Hepatocyte (in vitro differentiated cells): Measurements from ENCODE around the gene ABTB1. TPM values are rescaled to one million over a fixed set of nuclear protein-coding genes. Genes with fewer than 3 reads are reported as not detected.
"Not testable (repeated sequence)": the region's sequence is repeated elsewhere in the genome, so short reads cannot be mapped to it uniquely, and the experiment has no call there.

Source experiments
- DNase-seq: peaks from one replicate; pipeline ENCODE4 v3.0.0-alpha.2; 2016; ENCODE audit warnings: low spot score
- H2AFZ ChIP-seq: fragments of 200-600 bp; sonication (generic); 2 replicates; pipeline ENCODE4 v1.6.0; 2016; ENCODE audit warnings: antibody characterized with exemption, mild to moderate bottlenecking
- H3K27ac ChIP-seq: fragments of 200-600 bp; sonication (generic); 2 replicates; pipeline ENCODE4 v1.5.1; 2016; ENCODE audit warnings: mild to moderate bottlenecking
- H3K27me3 ChIP-seq: fragments of 200-600 bp; sonication (generic); 2 replicates; pipeline ENCODE4 v1.6.1; 2016
- H3K36me3 ChIP-seq: fragments of 200-600 bp; sonication (generic); replicated peaks from 2 replicates; pipeline ENCODE4 v1.5.1; 2016; ENCODE audit warnings: low read depth; ENCODE audit not compliant: insufficient read depth
- H3K4me1 ChIP-seq: fragments of 200-600 bp; sonication (generic); 2 replicates; pipeline ENCODE4 v1.5.1; 2016; ENCODE audit warnings: mild to moderate bottlenecking, moderate library complexity; ENCODE audit not compliant: insufficient read depth
- H3K4me2 ChIP-seq: fragments of 200-600 bp; sonication (generic); 2 replicates; pipeline ENCODE4 v1.6.0; 2016
- H3K4me3 ChIP-seq: fragments of 200-600 bp; sonication (generic); 2 replicates; pipeline ENCODE4 v1.5.1; 2016; ENCODE audit warnings: mild to moderate bottlenecking
- H3K79me2 ChIP-seq: fragments of 200-600 bp; sonication (generic); 2 replicates; pipeline ENCODE4 v1.6.0; 2017; ENCODE audit warnings: mild to moderate bottlenecking
- H3K9me2 ChIP-seq: fragments of 200-600 bp; sonication (generic); replicated peaks from 2 replicates; pipeline ENCODE4 v1.6.0; 2017; ENCODE audit warnings: mild to moderate bottlenecking; ENCODE audit not compliant: insufficient read depth
- H3K9me3 ChIP-seq: fragments of 200-600 bp; sonication (generic); 2 replicates; pipeline ENCODE4 v1.5.1; 2016; ENCODE audit warnings: low read depth, mild to moderate bottlenecking
- H4K20me1 ChIP-seq: fragments of 200-600 bp; sonication (generic); 2 replicates; pipeline ENCODE4 v1.6.0; 2016; ENCODE audit warnings: mild to moderate bottlenecking; ENCODE audit not compliant: insufficient read depth, poor library complexity, severe bottlenecking
- EZH2 ChIP-seq: fragments of 200-600 bp; sonication (generic); IDR thresholded peaks from 2 replicates; pipeline ENCODE4 v1.6.1; 2016; ENCODE audit warnings: antibody characterized with exemption, mild to moderate bottlenecking, borderline replicate concordance
- EZH2phosphoT487 ChIP-seq: fragments of 200-600 bp; sonication (generic); IDR thresholded peaks from one replicate; pipeline ENCODE4 v1.6.1; 2018; ENCODE audit warnings: antibody characterized with exemption, mild to moderate bottlenecking, low read depth, moderate library complexity; ENCODE audit not compliant: unreplicated experiment, severe bottlenecking
- WGBS: methylation state at CpG from one replicate; pipeline ENCODE4 v1.1.6; 2016; ENCODE audit warnings: low lambda C conversion rate; ENCODE audit errors: missing lambda C conversion rate; 5-methylcytosine and 5-hydroxymethylcytosine counted together
- polyA plus RNA-seq: library from polyadenylated mRNA; unstranded; fragments of >200 nt; fragmentation: Nextera tagmentation; extraction: Ambion mirVana; gene quantifications from 2 replicates; pipeline ENCODE4 v1.2.1, GENCODE V29; 2016
- total RNA-seq: library from RNA; depleted of rRNA; stranded (reverse); fragments of >200 nt; gene quantifications from 2 replicates; pipeline ENCODE4 v1.2.3, GENCODE V29; 2014
- TF ChIP-seq, protein P1 (sequence below): fragments of 200-600 bp; sonication (generic); IDR thresholded peaks from 2 replicates; pipeline ENCODE4 v1.5.1; 2016; ENCODE audit warnings: antibody characterized with exemption, mild to moderate bottlenecking; ENCODE audit not compliant: poor library complexity

ABTB1 gene
- total and polyA plus RNA-seq, 2 experiments from 2014 or later = 4.7 to 13.8 TPM

DNA sequence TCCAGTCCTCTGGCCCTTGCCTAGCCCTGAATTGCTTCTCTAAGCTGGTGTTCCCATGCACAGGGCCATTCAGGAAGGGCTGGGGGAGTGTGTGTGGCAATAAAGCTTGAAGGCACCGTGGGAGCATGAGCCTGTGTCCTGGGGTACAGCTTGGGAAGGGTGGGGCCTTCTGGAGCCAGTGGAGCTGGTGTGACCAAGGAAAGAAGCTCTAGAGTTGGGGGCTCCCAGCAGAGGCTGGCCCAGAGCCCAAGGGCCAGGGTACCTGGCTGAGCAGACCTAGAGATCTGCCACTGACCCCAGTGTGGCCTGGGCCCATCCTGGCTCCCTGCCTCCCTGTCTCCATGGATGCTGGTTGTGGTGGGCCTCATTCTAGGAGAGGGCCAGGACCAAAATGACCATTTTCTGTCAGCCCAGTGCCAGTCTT is 8.1 kb downstream of the ABTB1 start:
- Histone ChIP-seq H3K4me3 (no peak overlapping the region), H4K20me1 (no peaks in the 10 kb centered on the region), H3K27me3 (no peaks in the 10 kb centered on the region), H3K9me3 (no peaks in the 10 kb centered on the region), H3K4me2 (no peak overlapping the region), H3K9me2 (no peaks in the 10 kb centered on the region), H3K36me3 (no peaks in the 10 kb centered on the region), H3K4me1 (no peaks in the 10 kb centered on the region), H3K79me2 (no peaks in the 10 kb centered on the region), H3K27ac (no peak overlapping the region), H2AFZ (no peak overlapping the region)
- TF ChIP-seq EZH2phosphoT487 (no peak), EZH2 (no peak)
- TF ChIP-seq, protein P1, sequence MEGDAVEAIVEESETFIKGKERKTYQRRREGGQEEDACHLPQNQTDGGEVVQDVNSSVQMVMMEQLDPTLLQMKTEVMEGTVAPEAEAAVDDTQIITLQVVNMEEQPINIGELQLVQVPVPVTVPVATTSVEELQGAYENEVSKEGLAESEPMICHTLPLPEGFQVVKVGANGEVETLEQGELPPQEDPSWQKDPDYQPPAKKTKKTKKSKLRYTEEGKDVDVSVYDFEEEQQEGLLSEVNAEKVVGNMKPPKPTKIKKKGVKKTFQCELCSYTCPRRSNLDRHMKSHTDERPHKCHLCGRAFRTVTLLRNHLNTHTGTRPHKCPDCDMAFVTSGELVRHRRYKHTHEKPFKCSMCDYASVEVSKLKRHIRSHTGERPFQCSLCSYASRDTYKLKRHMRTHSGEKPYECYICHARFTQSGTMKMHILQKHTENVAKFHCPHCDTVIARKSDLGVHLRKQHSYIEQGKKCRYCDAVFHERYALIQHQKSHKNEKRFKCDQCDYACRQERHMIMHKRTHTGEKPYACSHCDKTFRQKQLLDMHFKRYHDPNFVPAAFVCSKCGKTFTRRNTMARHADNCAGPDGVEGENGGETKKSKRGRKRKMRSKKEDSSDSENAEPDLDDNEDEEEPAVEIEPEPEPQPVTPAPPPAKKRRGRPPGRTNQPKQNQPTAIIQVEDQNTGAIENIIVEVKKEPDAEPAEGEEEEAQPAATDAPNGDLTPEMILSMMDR = no peak
- DNase-seq = no peak
- WGBS = 100% methylated on average over 1 of the region's 1 CpG

DNA sequence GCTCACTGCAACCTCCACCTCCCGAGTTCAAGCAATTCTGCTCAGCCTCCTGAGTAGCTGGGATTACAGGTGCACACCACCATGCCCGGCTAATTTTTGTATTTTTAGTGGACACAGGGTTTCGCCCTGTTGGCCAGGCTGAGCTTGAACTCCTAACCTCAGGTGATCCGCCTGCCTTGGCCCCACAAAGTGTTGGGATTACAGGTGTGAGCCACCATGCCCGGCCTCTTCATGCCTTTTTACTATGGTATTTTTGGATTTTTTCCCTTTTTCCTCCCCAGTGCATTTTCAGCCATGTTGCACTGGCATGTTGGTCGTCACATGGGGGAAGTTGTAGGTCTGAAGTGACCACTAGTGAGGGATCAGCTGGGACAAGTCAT is 9.4 kb downstream of the ABTB1 start:
- H3K79me2 ChIP-seq, DNase-seq, H3K4me2 ChIP-seq, H3K27ac ChIP-seq, H3K36me3 ChIP-seq, H3K4me1 ChIP-seq, H2AFZ ChIP-seq, H3K27me3 ChIP-seq, H3K9me3 ChIP-seq, H3K4me3 ChIP-seq, H3K9me2 ChIP-seq, H4K20me1 ChIP-seq: not testable (repeated sequence)
- WGBS = 91% methylated on average over 6 of the region's 6 CpGs

DNA sequence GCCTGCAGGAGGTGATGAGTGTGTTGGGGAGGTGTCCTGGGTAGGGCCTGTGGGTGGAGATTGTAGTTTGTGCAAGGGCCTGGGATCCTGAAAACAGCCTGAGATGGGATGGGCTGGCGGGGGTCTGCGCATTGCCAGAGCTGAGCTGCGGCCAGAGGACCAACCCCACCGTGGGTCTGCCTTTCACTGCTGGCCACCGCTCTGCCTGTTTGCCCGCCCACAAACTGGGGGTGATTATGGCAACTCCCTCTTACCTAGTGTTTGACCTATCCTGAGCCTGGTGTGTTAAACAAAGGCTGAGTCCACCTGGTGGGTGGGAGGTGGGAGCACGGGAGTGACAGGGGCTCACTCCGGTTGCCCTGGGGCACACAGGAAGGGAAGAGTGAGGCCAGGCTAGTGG is 9.8 kb downstream of the ABTB1 start:
- no peak for DNase-seq
- TF ChIP-seq, protein P1 = no peak
- TF ChIP-seq EZH2phosphoT487 (no peak), EZH2 (no peak)
- Histone ChIP-seq H3K9me3 (no peaks in the 10 kb centered on the region), H3K36me3 (no peaks in the 10 kb centered on the region), H3K4me3 (no peak overlapping the region), H3K9me2 (no peaks in the 10 kb centered on the region), H3K27me3 (no peaks in the 10 kb centered on the region), H3K4me2 (no peak overlapping the region), H3K79me2 (no peaks in the 10 kb centered on the region), H3K27ac (no peak overlapping the region), H3K4me1 (no peaks in the 10 kb centered on the region), H4K20me1 (no peaks in the 10 kb centered on the region), H2AFZ (no peak overlapping the region)
- WGBS = 79% methylated on average over 8 of the region's 8 CpGs

DNA sequence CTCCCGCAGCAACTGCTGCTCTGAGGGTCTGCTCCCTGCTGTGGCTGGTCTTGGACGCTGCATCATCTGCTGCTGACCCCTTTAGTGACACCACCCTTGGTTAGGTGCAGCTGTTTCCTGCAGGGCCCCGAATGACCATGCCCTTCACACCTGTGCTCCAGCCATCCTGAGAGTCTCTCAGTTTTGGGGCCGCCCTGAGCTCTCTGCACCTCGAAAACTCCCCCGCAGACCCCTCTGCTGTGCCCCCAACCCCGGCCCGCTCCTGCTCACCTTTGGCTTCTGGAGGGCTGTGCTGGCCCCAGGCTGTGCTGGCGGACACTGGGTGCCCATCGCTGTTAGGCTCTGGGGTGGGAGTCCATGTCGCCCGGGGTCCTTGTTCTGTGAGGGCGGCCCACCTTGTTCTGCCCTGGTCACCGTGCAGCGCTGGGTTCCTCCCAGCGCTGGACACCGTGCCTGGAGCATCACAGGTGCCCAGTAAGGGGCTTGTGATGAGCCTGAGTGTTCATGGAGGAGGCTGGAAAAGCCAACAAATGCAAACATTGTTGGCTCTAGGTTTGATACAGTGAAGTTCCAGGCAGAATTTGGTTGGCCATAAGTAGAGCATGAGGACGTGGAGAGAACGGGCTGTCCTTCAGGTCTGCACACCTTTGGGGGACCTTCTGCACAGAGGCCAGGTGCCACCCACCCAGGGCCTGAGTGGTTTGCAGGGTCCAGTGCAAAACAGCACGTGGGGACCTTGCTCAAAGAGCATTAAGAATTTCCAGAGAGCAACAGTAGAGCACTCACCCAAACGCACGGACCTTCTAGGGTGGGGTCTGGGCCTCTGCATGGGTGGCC is 12.3 kb downstream of the ABTB1 start:
- Histone ChIP-seq H3K79me2 (no peaks in the 10 kb centered on the region), H3K27ac (no peak overlapping the region), H2AFZ (no peak overlapping the region), H3K9me3 (no peaks in the 10 kb centered on the region), H3K36me3 (no peaks in the 10 kb centered on the region), H3K9me2 (no peaks in the 10 kb centered on the region), H3K4me1 (peaks cover 14% of the 10 kb centered on the region), H3K4me2 (no peak overlapping the region), H3K27me3 (no peaks in the 10 kb centered on the region), H3K4me3 (no peak overlapping the region), H4K20me1 (no peaks in the 10 kb centered on the region)
- no peak for DNase-seq
- TF ChIP-seq EZH2 = no peak
- WGBS = 84% methylated on average over 16 of the region's 22 CpGs
